OCI-LY7 (cell line): ENCODE data around the gene TBR1. TPM values are rescaled to one million over a fixed set of nuclear protein-coding genes. Genes with fewer than 3 reads are reported as not detected.

ENCODE experiments used
- BruUV-seq: library from RNA; stranded (reverse); fragments of 400-500 nt; replicated peaks from 2 replicates; lab custom pipeline; 2021; lab: Mats Ljungman, UMichigan
- CTCF ChIA-PET: fragments of 300-600 bp; sonication (Branson Sonifier 250); formaldehyde crosslinking; loops from one replicate; lab custom pipeline; 2022; ENCODE audit warnings: antibody characterized with exemption; ENCODE audit not compliant: unreplicated experiment; lab: Charles Lee
- POLR2A ChIA-PET: fragments of 300-600 bp; sonication (Branson Sonifier 250); formaldehyde crosslinking; loops from one replicate; lab custom pipeline; 2022; ENCODE audit warnings: antibody characterized with exemption; lab: Charles Lee
- DNase-seq: peaks from one replicate; pipeline ENCODE4 v3.0.0-alpha.2; 2015; ENCODE audit warnings: low spot score
- H2AFZ ChIP-seq: fragments of 200-600 bp; sonication (generic), shearing (Covaris generic); 2 replicates; pipeline ENCODE4 v1.6.1; 2014; ENCODE audit warnings: mild to moderate bottlenecking, antibody characterized with exemption, low read length, moderate library complexity
- H3K27ac ChIP-seq: fragments of 200-600 bp; sonication (generic); 2 replicates; pipeline ENCODE4 v1.5.1; 2014; ENCODE audit warnings: mixed run types, low read depth, mild to moderate bottlenecking, moderate library complexity, low read length, inconsistent platforms; ENCODE audit not compliant: poor library complexity, severe bottlenecking
- H3K36me3 ChIP-seq: fragments of 200-600 bp; sonication (generic); 2 replicates; pipeline ENCODE4 v1.6.1; 2014; ENCODE audit warnings: mild to moderate bottlenecking, antibody characterized with exemption, low read length, moderate library complexity, mixed read lengths; ENCODE audit not compliant: insufficient read depth
- H3K4me1 ChIP-seq: fragments of 200-600 bp; sonication (generic); 2 replicates; pipeline ENCODE4 v1.5.1; 2014; ENCODE audit warnings: mild to moderate bottlenecking, low read length; ENCODE audit not compliant: insufficient read depth, poor library complexity, severe bottlenecking
- H3K4me2 ChIP-seq: fragments of 200-600 bp; sonication (generic); 2 replicates; pipeline ENCODE4 v1.6.1; 2014; ENCODE audit warnings: mild to moderate bottlenecking, low read length
- H3K4me3 ChIP-seq: fragments of 200-600 bp; sonication (generic); 2 replicates; pipeline ENCODE4 v1.5.1; 2014; ENCODE audit warnings: mild to moderate bottlenecking, low read depth, low read length; ENCODE audit not compliant: poor library complexity, severe bottlenecking
- H3K79me2 ChIP-seq: fragments of 200-600 bp; sonication (generic); 2 replicates; pipeline ENCODE4 v1.6.1; 2016; ENCODE audit warnings: low read depth, mild to moderate bottlenecking, low read length, moderate library complexity, mixed read lengths; ENCODE audit not compliant: insufficient read depth
- H3K9me2 ChIP-seq: fragments of 200-600 bp; sonication (generic); 2 replicates; pipeline ENCODE4 v1.6.1; 2016; ENCODE audit warnings: mild to moderate bottlenecking, low read length, mixed read lengths; ENCODE audit not compliant: insufficient read depth
- H3K9me3 ChIP-seq: fragments of 200-600 bp; sonication (generic); 2 replicates; pipeline ENCODE4 v1.6.1; 2014; ENCODE audit warnings: mild to moderate bottlenecking, mixed run types, low read length, mixed read lengths
- H4K20me1 ChIP-seq: fragments of 200-600 bp; sonication (generic); 2 replicates; pipeline ENCODE4 v1.6.1; 2014; ENCODE audit warnings: mild to moderate bottlenecking, antibody characterized with exemption, low read length, moderate library complexity, mixed read lengths; ENCODE audit not compliant: insufficient read depth
- EZH2phosphoT487 ChIP-seq: fragments of 200-600 bp; sonication (generic); IDR thresholded peaks from 2 replicates; pipeline ENCODE4 v1.6.1; 2018; ENCODE audit warnings: low read depth, borderline replicate concordance, mild to moderate bottlenecking, mixed run types, antibody characterized with exemption, low read length, moderate library complexity, mixed read lengths
- intact Hi-C: fragments of 100-400 bp; cut with micrococcal nuclease; formaldehyde crosslinking; loops from one replicate; pipeline ENCODE4 v1.10.0; 2022; ENCODE audit not compliant: unreplicated experiment
- total RNA-seq, 2 experiments: library from RNA; depleted of rRNA in 1 of 2; stranded (reverse); fragments of >200 nt in 1 of 2; shearing (Covaris generic) in 1 of 2; gene quantifications; 2 replicates each; pipeline ENCODE4 v1.2.3, GENCODE V29; 2014 to 2022
- TF ChIP-seq, protein P1 (sequence below): fragments of 200-600 bp; sonication (generic); conservative IDR thresholded peaks from 2 replicates; pipeline ENCODE4 v1.5.1; 2014; ENCODE audit warnings: mild to moderate bottlenecking, antibody characterized with exemption, low read length, moderate library complexity, mixed read lengths

TBR1 gene
- total RNA-seq, 2 experiments from 2014 or later = 0.03 TPM; not detected in 1

DNA sequence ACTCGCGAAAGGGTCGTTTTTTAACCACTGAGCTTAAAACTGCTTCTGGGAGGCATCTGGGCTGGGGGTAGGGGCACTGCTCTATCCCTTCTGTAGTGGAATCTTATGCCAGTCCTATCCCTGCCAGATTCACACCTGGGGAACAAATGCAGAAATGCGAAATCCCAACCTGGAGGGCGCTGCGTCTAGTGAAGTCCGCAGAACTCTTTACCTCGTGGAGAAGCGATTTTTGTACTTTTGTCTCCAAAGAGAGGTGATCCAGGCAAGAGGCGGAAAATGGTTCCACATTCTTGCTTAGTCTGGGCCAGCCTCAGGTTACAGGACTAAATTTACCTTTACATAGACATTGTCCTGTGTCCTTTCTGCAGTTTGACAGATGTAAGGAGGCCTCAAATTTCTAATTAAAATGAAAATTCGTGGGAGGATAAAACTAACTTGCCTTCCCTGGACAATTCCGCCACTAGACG, 10.4 kb downstream of the TBR1 start:
- no peak overlapping the region for H3K27ac ChIP-seq
- ChIA-PET POLR2A (interaction anchor here (0.6 kb wide), 1 partner anchor 234 kb away, joined by 3 read pairs; no protein-coding TSS in a partner anchor), CTCF (no interaction called here)
- no peaks in the 10 kb centered on the region for H3K9me3 ChIP-seq
- intact Hi-C loops = no loop called here
- no peaks in the 10 kb centered on the region for H3K36me3 ChIP-seq
- no peak for DNase-seq
- no peak for TF ChIP-seq EZH2phosphoT487
- TF ChIP-seq, protein P1, sequence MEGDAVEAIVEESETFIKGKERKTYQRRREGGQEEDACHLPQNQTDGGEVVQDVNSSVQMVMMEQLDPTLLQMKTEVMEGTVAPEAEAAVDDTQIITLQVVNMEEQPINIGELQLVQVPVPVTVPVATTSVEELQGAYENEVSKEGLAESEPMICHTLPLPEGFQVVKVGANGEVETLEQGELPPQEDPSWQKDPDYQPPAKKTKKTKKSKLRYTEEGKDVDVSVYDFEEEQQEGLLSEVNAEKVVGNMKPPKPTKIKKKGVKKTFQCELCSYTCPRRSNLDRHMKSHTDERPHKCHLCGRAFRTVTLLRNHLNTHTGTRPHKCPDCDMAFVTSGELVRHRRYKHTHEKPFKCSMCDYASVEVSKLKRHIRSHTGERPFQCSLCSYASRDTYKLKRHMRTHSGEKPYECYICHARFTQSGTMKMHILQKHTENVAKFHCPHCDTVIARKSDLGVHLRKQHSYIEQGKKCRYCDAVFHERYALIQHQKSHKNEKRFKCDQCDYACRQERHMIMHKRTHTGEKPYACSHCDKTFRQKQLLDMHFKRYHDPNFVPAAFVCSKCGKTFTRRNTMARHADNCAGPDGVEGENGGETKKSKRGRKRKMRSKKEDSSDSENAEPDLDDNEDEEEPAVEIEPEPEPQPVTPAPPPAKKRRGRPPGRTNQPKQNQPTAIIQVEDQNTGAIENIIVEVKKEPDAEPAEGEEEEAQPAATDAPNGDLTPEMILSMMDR = peak; percentile 53
- H2AFZ ChIP-seq = no peak overlapping the region
- H4K20me1 ChIP-seq = no peaks in the 10 kb centered on the region
- H3K79me2 ChIP-seq = no peaks in the 10 kb centered on the region
- H3K4me3 ChIP-seq = no peak overlapping the region
- BruUV-seq = no TSS peak
- H3K4me1 ChIP-seq = no peaks in the 10 kb centered on the region
- no peak overlapping the region for H3K4me2 ChIP-seq
- no peaks in the 10 kb centered on the region for H3K9me2 ChIP-seq

GRCh38 chr2:161426922-161427663, 11.0 kb downstream of the TBR1 start:
- DNase-seq = no peak
- Histone ChIP-seq H2AFZ (no peak overlapping the region), H4K20me1 (no peaks in the 10 kb centered on the region), H3K9me2 (no peaks in the 10 kb centered on the region), H3K9me3 (no peaks in the 10 kb centered on the region), H3K27ac (no peak overlapping the region), H3K4me2 (no peak overlapping the region), H3K79me2 (no peaks in the 10 kb centered on the region), H3K4me1 (no peaks in the 10 kb centered on the region), H3K36me3 (no peaks in the 10 kb centered on the region), H3K4me3 (no peak overlapping the region)
- ChIA-PET CTCF (no interaction called here), POLR2A (no interaction called here)
- no TSS peak for BruUV-seq
- TF ChIP-seq, protein P1 = no peak; the same call in 1 of the 2 replicates
- TF ChIP-seq EZH2phosphoT487 = no peak
- intact Hi-C loops = no loop called here
